Skin epidermis (tissue), 12 donors: ENCODE results near the gene DVL1.
"Not testable (repeated sequence)": the region's sequence is repeated elsewhere in the genome, so short reads cannot be mapped to it uniquely, and the experiment has no call there.

ENCODE experiments used
- H3K27ac ChIP-seq, 21 experiments: fragments of 200-600 bp; sonication (generic) in 11 of 21; one replicate each; pipeline ENCODE4 v1.5.0; 2020; ENCODE audit warnings: mild to moderate bottlenecking in 3 of 21, inconsistent platforms in 2 of 21, moderate library complexity in 2 of 21
- H3K4me3 ChIP-seq, 7 experiments: fragments of 200-600 bp; sonication (generic) in 2 of 7; one replicate each; pipeline ENCODE4 v1.5.0; 2020; ENCODE audit warnings: inconsistent platforms in 2 of 7, mild to moderate bottlenecking in 2 of 7, moderate library complexity in 1 of 7

The DVL1 gene

GRCh38 chr1:1349256-1350012 is at the start of gene DVL1:
TSS of gene DVL1 (minus strand) at chr1:1349418. CDS start at chr1:1349065, 353 bp downstream.
- Histone ChIP-seq H3K27ac (peak within 1 kb of the TSS; percentile 69 to 97 (median 90)), H3K4me3 (peak within 1 kb of the TSS; percentile 57 to 90 (median 76))

- peak overlapping the region; percentile 64 to 99 (median 95) for H3K27ac ChIP-seq
- H3K4me3 ChIP-seq, result peak overlapping the region; percentile 72 to 100 (median 94)
Observed at GRCh38 chr1:1398677-1399186, 49.5 kb upstream of the DVL1 start.

- Histone ChIP-seq H3K4me3 (peak overlapping the region; percentile 72 to 100 (median 94)), H3K27ac (peak overlapping the region in 20 of 21 experiments; percentile 64 to 99 (median 96))
Observed at GRCh38 chr1:1397839-1398523, 48.8 kb upstream of the DVL1 start.

GRCh38 chr1:1395166-1395565 is 45.9 kb upstream of the DVL1 start:
- H3K27ac ChIP-seq, result no peak overlapping the region
- no peak overlapping the region for H3K4me3 ChIP-seq

- no peak overlapping the region for H3K27ac ChIP-seq
Observed at GRCh38 chr1:1394116-1394515, 44.9 kb upstream of the DVL1 start.

GRCh38 chr1:1393428-1393827 is 44.2 kb upstream of the DVL1 start:
- H3K27ac ChIP-seq, result no peak overlapping the region
- no peak overlapping the region for H3K4me3 ChIP-seq

More at GRCh38 chr1:1394116-1394515, 44.9 kb upstream of the DVL1 start:
- H3K4me3 ChIP-seq, result no peak overlapping the region

- Histone ChIP-seq H3K4me3 (no peak overlapping the region), H3K27ac (no peak overlapping the region)
Observed at GRCh38 chr1:1393014-1393413, 43.8 kb upstream of the DVL1 start.

GRCh38 chr1:1391225-1391624 is 42.0 kb upstream of the DVL1 start:
- H3K4me3 ChIP-seq, result no peak overlapping the region
- no peak overlapping the region for H3K27ac ChIP-seq

GRCh38 chr1:1390675-1391074 is 41.5 kb upstream of the DVL1 start:
- no peak overlapping the region for H3K27ac ChIP-seq

GRCh38 chr1:1388078-1388472 is 38.9 kb upstream of the DVL1 start:
- Histone ChIP-seq H3K27ac (no peak overlapping the region), H3K4me3 (no peak overlapping the region)

More at GRCh38 chr1:1390675-1391074, 41.5 kb upstream of the DVL1 start:
- H3K4me3 ChIP-seq, result no peak overlapping the region

- Histone ChIP-seq H3K27ac (no peak overlapping the region), H3K4me3 (no peak overlapping the region)
Observed at GRCh38 chr1:1387098-1388077, 38.2 kb upstream of the DVL1 start.

GRCh38 chr1:1385931-1386330 is 36.7 kb upstream of the DVL1 start:
- no peak overlapping the region for H3K27ac ChIP-seq
- no peak overlapping the region for H3K4me3 ChIP-seq

- not testable (repeated sequence) for H3K4me3 ChIP-seq, H3K27ac ChIP-seq
Observed at GRCh38 chr1:1385339-1385738, 36.1 kb upstream of the DVL1 start.

- Histone ChIP-seq H3K4me3 (no peak overlapping the region), H3K27ac (no peak overlapping the region)
Observed at GRCh38 chr1:1381294-1381693, 32.1 kb upstream of the DVL1 start.

- no peak overlapping the region for H3K27ac ChIP-seq
- no peak overlapping the region for H3K4me3 ChIP-seq
Observed at GRCh38 chr1:1380860-1381259, 31.6 kb upstream of the DVL1 start.

- H3K4me3 ChIP-seq, result no peak overlapping the region
- H3K27ac ChIP-seq, result no peak overlapping the region
Observed at GRCh38 chr1:1377540-1378205, 28.5 kb upstream of the DVL1 start.

GRCh38 chr1:1376551-1377226 is 27.5 kb upstream of the DVL1 start:
- Histone ChIP-seq H3K27ac (peak overlapping the region in 9 of 21 experiments; percentile 31 to 98 (median 92)), H3K4me3 (peak overlapping the region in 2 of 7 experiments; percentile 94 to 97)

GRCh38 chr1:1374929-1375662 is 25.9 kb upstream of the DVL1 start, which contains the start of gene AURKAIP1:
TSS of gene AURKAIP1 (minus strand) at chr1:1375207. CDS start at chr1:1374756, 451 bp downstream.
- Histone ChIP-seq H3K4me3 (peak within 1 kb of the TSS; percentile 75 to 97 (median 89)), H3K27ac (peak within 1 kb of the TSS; percentile 75 to 99 (median 96))
